ENCODE data around the gene PANX2. TPM values are rescaled to one million over a fixed set of nuclear protein-coding genes. Genes with fewer than 3 reads are reported as not detected.

The PANX2 gene
- total RNA-seq, 4 donors from 2014 or later = 1.4 to 4.3 (median 1.8) TPM

DNA sequence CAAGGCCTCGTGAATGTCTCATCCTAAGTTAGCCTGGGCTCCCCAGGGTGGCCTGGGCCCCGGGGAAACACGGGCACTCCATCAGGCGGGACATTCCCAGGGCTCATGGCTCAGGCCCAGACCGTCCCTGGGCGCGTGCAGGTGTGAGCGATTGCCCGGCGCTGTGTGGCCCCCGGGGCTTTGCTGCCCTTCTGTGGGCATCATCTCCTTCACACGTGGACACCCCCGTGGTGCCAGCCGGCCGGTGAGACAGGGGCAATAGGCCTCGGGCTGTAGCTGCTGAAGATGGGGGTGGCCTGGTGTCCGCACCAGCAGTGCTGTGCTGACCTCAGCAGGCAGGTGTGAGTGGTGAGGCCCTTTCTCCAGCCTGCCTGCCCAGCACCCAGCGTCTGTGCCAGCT, 25.7 kb downstream of the PANX2 start:
- intact Hi-C loops (cut with DNase I; ENCODE audit: low total_unique reads) = no loop called here
- H3K4me3 ChIP-seq (ENCODE audit: low read depth, poor library complexity, severe bottlenecking) = no peak overlapping the region
- 83 to 86% methylated on average over 3 to 18 of the region's 18 CpGs for WGBS, 2 donors
- TF ChIP-seq, protein P1, sequence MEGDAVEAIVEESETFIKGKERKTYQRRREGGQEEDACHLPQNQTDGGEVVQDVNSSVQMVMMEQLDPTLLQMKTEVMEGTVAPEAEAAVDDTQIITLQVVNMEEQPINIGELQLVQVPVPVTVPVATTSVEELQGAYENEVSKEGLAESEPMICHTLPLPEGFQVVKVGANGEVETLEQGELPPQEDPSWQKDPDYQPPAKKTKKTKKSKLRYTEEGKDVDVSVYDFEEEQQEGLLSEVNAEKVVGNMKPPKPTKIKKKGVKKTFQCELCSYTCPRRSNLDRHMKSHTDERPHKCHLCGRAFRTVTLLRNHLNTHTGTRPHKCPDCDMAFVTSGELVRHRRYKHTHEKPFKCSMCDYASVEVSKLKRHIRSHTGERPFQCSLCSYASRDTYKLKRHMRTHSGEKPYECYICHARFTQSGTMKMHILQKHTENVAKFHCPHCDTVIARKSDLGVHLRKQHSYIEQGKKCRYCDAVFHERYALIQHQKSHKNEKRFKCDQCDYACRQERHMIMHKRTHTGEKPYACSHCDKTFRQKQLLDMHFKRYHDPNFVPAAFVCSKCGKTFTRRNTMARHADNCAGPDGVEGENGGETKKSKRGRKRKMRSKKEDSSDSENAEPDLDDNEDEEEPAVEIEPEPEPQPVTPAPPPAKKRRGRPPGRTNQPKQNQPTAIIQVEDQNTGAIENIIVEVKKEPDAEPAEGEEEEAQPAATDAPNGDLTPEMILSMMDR (IDR thresholded peaks at IDR 0.05) = no peak
- no peak for TF ChIP-seq POLR2A (IDR thresholded peaks at IDR 0.05)
- no peak for DNase-seq (ENCODE audit: low spot score in 2 of 2)

DNA sequence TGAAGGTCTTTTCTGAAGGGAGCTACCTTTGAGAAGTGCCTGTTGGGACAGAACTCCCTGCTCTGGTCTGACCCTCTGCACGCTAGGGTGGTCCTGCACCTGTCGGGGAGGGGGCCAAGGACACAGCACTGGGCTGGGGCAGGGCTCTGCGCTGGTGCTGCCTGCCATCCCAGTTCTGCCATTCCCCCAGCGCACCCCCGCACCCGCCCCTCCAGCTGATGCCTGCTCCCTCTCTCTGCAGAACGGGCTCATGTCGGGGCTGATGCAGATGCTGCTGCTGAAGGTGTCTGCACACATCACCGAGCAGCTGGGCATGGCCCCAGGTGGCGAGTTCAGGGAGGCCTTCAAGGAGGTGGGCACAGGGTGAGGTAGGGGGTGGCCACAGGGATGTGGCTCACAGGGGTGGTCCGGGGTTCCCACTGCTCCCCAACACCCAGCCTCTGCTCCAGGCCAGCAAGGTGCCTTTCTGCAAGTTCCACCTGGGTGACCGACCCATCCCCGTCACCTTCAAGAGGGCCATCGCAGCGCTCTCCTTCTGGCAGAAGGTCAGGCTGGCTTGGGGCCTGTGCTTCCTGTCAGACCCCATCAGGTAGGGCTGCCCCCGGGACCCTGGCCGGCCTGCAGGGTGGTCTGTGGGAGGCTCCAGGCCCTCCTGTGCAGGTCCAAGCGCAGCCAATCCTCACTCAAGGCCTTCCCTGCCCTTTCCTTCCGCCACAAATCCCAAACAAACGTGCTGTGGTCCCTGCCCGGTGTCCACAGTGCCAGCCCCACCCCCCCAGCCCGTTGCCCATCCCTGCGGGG, 26.7 kb downstream of the PANX2 start:
- TF ChIP-seq, protein P1 (IDR thresholded peaks at IDR 0.05) = no peak
- no peak for TF ChIP-seq POLR2A (IDR thresholded peaks at IDR 0.05)
- intact Hi-C loops (cut with DNase I; ENCODE audit: low total_unique reads) = no loop called here
- H3K4me3 ChIP-seq (ENCODE audit: low read depth, poor library complexity, severe bottlenecking) = no peak overlapping the region
- DNase-seq (ENCODE audit: low spot score in 2 of 2) = no peak
- WGBS, 2 donors = 85 to 87% methylated on average over 19 to 21 of the region's 23 CpGs

DNA sequence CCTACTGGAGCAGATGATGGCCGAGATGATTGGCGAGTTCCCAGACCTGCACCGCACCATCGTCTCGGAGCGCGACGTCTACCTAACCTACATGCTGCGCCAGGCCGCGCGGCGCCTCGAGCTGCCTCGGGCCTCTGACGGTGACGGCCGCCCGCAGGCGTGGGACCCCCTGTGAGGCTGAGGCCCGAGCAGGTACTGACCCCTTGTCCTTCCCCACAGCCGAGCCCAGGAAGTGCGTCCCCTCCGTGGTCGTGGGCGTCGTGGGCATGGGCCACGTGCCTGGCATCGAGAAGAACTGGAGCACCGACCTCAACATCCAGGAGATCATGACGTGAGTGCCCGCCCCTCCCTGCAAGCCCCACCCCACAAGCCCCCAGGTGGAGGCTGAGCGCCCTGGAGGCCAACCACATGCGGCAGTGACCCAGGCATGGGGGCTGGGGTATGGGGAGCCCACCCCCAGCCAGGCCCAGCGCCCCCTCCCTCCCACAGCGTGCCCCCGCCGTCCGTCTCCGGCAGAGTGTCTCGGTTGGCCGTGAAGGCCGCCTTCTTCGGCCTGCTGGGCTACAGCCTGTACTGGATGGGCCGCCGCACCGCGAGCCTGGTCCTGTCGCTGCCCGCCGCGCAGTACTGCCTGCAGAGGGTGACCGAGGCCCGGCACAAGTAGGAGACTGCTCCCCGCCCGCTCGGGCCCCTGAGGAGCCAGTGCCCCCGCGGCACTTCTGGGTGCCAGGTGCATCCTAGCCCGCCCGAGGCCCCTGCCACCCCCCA, 27.5 kb downstream of the PANX2 start:
- DNase-seq (ENCODE audit: low spot score in 2 of 2) = no peak
- 87 to 93% methylated on average over 26 to 55 of the region's 61 CpGs for WGBS, 2 donors
- H3K4me3 ChIP-seq (ENCODE audit: low read depth, poor library complexity, severe bottlenecking) = no peak overlapping the region
- TF ChIP-seq, protein P1 (IDR thresholded peaks at IDR 0.05) = no peak
- no peak for TF ChIP-seq POLR2A (IDR thresholded peaks at IDR 0.05)
- intact Hi-C loops (cut with DNase I; ENCODE audit: low total_unique reads) = no loop called here

DNA sequence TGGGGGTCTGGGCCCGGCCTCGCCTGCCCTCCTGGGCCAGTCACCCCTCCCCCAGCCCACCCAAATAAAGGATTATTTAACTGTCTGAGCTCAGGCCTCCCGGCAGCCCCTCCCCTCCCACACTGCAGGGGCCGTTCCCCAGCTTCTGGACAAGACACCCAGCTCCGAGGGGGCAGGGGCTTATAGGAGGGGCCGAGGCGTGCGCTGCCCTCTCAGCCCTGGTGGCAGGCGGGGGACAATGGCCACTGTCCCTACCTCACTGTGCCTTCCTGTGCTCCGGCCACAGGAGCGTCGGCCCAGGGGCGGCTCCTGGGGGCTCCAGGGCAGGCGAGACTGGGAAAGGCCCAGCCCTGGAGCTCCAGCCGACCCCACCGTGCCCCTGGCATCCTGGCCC, 28.1 kb downstream of the PANX2 start:
- intact Hi-C loops (cut with DNase I; ENCODE audit: low total_unique reads) = no loop called here
- WGBS, 2 donors = 85 to 89% methylated on average over 8 to 16 of the region's 16 CpGs
- TF ChIP-seq, protein P1 (IDR thresholded peaks at IDR 0.05) = no peak
- TF ChIP-seq POLR2A (IDR thresholded peaks at IDR 0.05) = no peak
- no peak overlapping the region for H3K4me3 ChIP-seq (ENCODE audit: low read depth, poor library complexity, severe bottlenecking)
- no peak for DNase-seq (ENCODE audit: low spot score in 2 of 2)

DNA sequence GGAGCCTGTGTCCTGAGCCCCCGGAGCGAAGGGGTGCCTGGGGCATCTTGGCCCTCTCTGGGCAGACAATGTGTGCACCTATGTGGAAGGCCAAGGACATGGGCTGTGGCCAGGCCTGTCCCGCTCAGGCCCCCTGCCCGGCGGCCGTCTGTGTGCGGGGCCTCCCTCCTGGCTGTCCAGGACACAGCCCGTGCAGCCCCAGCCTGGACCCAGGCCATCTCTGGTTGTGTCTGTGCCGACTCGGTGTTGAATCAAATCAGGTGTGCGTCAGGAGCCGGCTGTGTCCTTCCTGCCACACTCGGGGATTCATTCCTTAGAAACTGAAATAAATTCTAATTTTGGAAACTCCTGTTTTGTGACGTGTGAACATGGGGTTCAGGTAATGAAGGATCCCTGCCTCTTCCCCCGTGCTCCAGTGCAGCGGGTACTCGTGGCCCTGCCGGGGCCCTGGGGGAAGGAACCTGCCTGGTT, 28.8 kb downstream of the PANX2 start:
- no peak overlapping the region for H3K4me3 ChIP-seq (ENCODE audit: low read depth, poor library complexity, severe bottlenecking)
- TF ChIP-seq, protein P1 (IDR thresholded peaks at IDR 0.05) = no peak
- 80 to 85% methylated on average over 16 to 18 of the region's 18 CpGs for WGBS, 2 donors
- intact Hi-C loops (cut with DNase I; ENCODE audit: low total_unique reads) = no loop called here
- DNase-seq (ENCODE audit: low spot score in 2 of 2) = no peak
